Measurements from ENCODE around the gene CLMN. TPM values are rescaled to one million over a fixed set of nuclear protein-coding genes. Genes with fewer than 3 reads are reported as not detected.
A peak's percentile ranks its signal among the peaks of the same experiment; 100 is the strongest.

CLMN gene
- total and polyA plus RNA-seq, 2 experiments from 2014 or later = 3.2 to 5.7 TPM

GRCh38 chr14:95328729-95329503 lies 9.2 kb upstream of the CLMN start:
- TF ChIP-seq JUNB (IDR thresholded peaks at IDR 0.05; ENCODE audit: unreplicated experiment) (no peak), POLR2AphosphoS5 (IDR thresholded peaks at IDR 0.05; ENCODE audit: low read depth) (no peak), ZNF114 (CRISPR knock-in tag; IDR thresholded peaks at IDR 0.05) (no peak), NANOG (IDR thresholded peaks at IDR 0.05; ENCODE audit: borderline replicate concordance) (no peak)
- TF ChIP-seq, protein P1, sequence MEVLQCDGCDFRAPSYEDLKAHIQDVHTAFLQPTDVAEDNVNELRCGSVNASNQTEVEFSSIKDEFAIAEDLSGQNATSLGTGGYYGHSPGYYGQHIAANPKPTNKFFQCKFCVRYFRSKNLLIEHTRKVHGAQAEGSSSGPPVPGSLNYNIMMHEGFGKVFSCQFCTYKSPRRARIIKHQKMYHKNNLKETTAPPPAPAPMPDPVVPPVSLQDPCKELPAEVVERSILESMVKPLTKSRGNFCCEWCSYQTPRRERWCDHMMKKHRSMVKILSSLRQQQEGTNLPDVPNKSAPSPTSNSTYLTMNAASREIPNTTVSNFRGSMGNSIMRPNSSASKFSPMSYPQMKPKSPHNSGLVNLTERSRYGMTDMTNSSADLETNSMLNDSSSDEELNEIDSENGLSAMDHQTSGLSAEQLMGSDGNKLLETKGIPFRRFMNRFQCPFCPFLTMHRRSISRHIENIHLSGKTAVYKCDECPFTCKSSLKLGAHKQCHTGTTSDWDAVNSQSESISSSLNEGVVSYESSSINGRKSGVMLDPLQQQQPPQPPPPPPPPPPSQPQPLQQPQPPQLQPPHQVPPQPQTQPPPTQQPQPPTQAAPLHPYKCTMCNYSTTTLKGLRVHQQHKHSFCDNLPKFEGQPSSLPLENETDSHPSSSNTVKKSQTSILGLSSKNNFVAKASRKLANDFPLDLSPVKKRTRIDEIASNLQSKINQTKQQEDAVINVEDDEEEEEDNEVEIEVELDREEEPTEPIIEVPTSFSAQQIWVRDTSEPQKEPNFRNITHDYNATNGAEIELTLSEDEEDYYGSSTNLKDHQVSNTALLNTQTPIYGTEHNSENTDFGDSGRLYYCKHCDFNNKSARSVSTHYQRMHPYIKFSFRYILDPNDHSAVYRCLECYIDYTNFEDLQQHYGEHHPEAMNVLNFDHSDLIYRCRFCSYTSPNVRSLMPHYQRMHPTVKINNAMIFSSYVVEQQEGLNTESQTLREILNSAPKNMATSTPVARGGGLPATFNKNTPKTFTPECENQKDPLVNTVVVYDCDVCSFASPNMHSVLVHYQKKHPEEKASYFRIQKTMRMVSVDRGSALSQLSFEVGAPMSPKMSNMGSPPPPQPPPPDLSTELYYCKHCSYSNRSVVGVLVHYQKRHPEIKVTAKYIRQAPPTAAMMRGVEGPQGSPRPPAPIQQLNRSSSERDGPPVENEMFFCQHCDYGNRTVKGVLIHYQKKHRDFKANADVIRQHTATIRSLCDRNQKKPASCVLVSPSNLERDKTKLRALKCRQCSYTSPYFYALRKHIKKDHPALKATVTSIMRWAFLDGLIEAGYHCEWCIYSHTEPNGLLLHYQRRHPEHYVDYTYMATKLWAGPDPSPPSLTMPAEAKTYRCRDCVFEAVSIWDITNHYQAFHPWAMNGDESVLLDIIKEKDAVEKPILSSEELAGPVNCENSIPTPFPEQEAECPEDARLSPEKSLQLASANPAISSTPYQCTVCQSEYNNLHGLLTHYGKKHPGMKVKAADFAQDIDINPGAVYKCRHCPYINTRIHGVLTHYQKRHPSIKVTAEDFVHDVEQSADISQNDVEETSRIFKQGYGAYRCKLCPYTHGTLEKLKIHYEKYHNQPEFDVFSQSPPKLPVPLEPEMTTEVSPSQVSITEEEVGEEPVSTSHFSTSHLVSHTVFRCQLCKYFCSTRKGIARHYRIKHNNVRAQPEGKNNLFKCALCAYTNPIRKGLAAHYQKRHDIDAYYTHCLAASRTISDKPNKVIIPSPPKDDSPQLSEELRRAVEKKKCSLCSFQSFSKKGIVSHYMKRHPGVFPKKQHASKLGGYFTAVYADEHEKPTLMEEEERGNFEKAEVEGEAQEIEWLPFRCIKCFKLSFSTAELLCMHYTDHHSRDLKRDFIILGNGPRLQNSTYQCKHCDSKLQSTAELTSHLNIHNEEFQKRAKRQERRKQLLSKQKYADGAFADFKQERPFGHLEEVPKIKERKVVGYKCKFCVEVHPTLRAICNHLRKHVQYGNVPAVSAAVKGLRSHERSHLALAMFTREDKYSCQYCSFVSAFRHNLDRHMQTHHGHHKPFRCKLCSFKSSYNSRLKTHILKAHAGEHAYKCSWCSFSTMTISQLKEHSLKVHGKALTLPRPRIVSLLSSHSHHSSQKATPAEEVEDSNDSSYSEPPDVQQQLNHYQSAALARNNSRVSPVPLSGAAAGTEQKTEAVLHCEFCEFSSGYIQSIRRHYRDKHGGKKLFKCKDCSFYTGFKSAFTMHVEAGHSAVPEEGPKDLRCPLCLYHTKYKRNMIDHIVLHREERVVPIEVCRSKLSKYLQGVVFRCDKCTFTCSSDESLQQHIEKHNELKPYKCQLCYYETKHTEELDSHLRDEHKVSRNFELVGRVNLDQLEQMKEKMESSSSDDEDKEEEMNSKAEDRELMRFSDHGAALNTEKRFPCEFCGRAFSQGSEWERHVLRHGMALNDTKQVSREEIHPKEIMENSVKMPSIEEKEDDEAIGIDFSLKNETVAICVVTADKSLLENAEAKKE (CRISPR knock-in tag; IDR thresholded peaks at IDR 0.05) = no peak
- Mint-ChIP-seq H3K36me3 (ENCODE audit: low read depth) (no peaks in the 10 kb centered on the region; the same call in 2 of the 3 replicates), H3K27ac (no peak overlapping the region), H3K9me3 (peaks cover 8% of the 10 kb centered on the region), H3K4me3 (no peak overlapping the region), H3K27me3 (ENCODE audit: insufficient read depth, low read depth, poor library complexity) (no peaks in the 10 kb centered on the region), H3K4me1 (no peaks in the 10 kb centered on the region; the same call in 1 of the 3 replicates)
- no peak for ATAC-seq
- Histone ChIP-seq H3K9me2 (ENCODE audit: insufficient read depth) (peaks cover 11% of the 10 kb centered on the region; the same call in 1 of the 2 replicates), H3F3A (replicated peaks; ENCODE audit: low read depth) (no peaks in the 10 kb centered on the region), H2AFZ (0 out of 2 replicates have a peak overlapping the region, but pooled peaks have one; percentile 43), H3K27ac (ENCODE audit: low read depth) (no peak overlapping the region), H3K79me2 (replicated peaks; ENCODE audit: insufficient read depth) (no peaks in the 10 kb centered on the region), H3K27me3 (ENCODE audit: insufficient read depth) (no peaks in the 10 kb centered on the region), H3K36me3 (ENCODE audit: insufficient read depth) (no peaks in the 10 kb centered on the region), H3K4me3 (no peak overlapping the region), H3K4me2 (no peak overlapping the region), H3K4me1 (ENCODE audit: insufficient read depth) (no peaks in the 10 kb centered on the region), H4K20me1 (replicated peaks; ENCODE audit: insufficient read depth) (no peaks in the 10 kb centered on the region)
- no peak for DNase-seq (ENCODE audit: low spot score)
